Bronchial epithelial cell (primary cell): ENCODE data around the gene NAGPA. TPM values are rescaled to one million over a fixed set of nuclear protein-coding genes. Genes with fewer than 3 reads are reported as not detected.

Experiments
- DNase-seq: peaks from one replicate; pipeline ENCODE4 v3.0.0-alpha.2; 2010; ENCODE audit warnings: low read depth
- FAIRE-seq: peaks from 2 replicates; lab custom pipeline; 2011; peaks lifted over from hg19 to GRCh38; lab: Jason Lieb, UNC
- H3K27me3 ChIP-seq: 2 replicates; pipeline ENCODE4 v1.5.1; 2011; ENCODE audit warnings: low read length; ENCODE audit not compliant: control insufficient read depth, insufficient read depth
- H3K36me3 ChIP-seq: 2 replicates; pipeline ENCODE4 v1.5.1; 2011; ENCODE audit warnings: low read length; ENCODE audit not compliant: control insufficient read depth, insufficient read depth
- H3K4me3 ChIP-seq: 2 replicates; pipeline ENCODE4 v1.5.1; 2011; ENCODE audit warnings: mild to moderate bottlenecking, low read depth, low read length, control low read depth
- total RNA-seq: library from RNA; depleted of rRNA; stranded (reverse); fragments of >200 nt; gene quantifications from 2 replicates; pipeline ENCODE4 v1.2.1, GENCODE V29; 2014
- TF ChIP-seq, protein P1 (sequence below): IDR thresholded peaks from 2 replicates; pipeline ENCODE4 v1.5.1; 2011; ENCODE audit warnings: mild to moderate bottlenecking, moderate library complexity, low read length, control low read depth, inconsistent platforms; ENCODE audit not compliant: insufficient read depth, severe bottlenecking

The NAGPA gene
- total RNA-seq, 1 donor from 2014 or later: 9.7 TPM

DNA sequence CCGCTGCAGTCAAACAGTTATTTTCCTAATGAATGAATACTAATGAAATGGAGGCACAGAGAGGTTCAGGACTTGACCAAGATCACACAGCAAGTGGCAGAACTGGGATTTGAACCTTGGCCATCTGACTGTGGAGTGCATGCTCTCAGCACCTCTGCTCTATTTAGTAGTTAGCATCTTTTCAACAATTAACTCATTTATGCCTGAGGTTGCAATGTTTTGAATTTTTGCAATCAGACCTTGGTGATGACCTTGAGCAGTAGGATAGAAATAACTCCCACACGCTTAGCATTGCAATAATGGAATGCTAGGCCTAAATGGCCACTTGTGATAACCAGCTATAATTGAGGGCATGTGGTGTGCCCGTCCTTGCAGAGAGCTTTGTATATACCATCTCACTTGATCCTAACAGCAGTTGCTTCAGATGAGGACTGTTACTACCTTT, 31.0 kb downstream of the NAGPA start:
- FAIRE-seq (no peak), DNase-seq (no peak)
- no peaks in the 10 kb centered on the region for H3K27me3 ChIP-seq
- TF ChIP-seq, protein P1, sequence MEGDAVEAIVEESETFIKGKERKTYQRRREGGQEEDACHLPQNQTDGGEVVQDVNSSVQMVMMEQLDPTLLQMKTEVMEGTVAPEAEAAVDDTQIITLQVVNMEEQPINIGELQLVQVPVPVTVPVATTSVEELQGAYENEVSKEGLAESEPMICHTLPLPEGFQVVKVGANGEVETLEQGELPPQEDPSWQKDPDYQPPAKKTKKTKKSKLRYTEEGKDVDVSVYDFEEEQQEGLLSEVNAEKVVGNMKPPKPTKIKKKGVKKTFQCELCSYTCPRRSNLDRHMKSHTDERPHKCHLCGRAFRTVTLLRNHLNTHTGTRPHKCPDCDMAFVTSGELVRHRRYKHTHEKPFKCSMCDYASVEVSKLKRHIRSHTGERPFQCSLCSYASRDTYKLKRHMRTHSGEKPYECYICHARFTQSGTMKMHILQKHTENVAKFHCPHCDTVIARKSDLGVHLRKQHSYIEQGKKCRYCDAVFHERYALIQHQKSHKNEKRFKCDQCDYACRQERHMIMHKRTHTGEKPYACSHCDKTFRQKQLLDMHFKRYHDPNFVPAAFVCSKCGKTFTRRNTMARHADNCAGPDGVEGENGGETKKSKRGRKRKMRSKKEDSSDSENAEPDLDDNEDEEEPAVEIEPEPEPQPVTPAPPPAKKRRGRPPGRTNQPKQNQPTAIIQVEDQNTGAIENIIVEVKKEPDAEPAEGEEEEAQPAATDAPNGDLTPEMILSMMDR: no peak
- no peaks in the 10 kb centered on the region for H3K36me3 ChIP-seq
- H3K4me3 ChIP-seq: no peak overlapping the region

- Histone ChIP-seq H3K4me3 (no peak overlapping the region), H3K36me3 (no peaks in the 10 kb centered on the region), H3K27me3 (no peaks in the 10 kb centered on the region)
- TF ChIP-seq, protein P1: no peak
- no peak for FAIRE-seq
- no peak for DNase-seq
Observed at GRCh38 chr16:5001986-5002385, 31.7 kb downstream of the NAGPA start.

DNA sequence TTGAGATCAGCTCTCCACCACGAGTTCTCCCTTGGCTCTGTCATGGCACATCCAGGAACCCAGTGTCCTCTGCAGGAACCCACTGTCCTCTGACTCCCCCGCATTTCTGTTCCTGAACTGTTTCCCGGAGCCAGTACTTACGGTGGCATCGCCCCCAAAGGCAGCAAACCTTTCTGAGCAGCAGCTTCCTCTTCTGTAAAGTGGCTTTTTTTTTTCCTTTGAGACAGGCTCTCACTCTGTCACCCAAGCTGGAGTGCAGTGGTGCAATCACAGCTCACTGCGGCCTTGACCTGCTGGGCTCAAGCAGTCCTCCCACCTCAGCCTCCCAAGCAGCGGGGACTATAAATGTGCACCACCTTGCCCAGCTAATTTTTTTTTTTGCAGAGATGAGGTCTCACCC, 32.2 kb downstream of the NAGPA start:
- H3K36me3 ChIP-seq: no peaks in the 10 kb centered on the region
- TF ChIP-seq, protein P1: no peak
- DNase-seq: no peak
- H3K27me3 ChIP-seq: no peaks in the 10 kb centered on the region
- no peak for FAIRE-seq
- H3K4me3 ChIP-seq: no peak overlapping the region

DNA sequence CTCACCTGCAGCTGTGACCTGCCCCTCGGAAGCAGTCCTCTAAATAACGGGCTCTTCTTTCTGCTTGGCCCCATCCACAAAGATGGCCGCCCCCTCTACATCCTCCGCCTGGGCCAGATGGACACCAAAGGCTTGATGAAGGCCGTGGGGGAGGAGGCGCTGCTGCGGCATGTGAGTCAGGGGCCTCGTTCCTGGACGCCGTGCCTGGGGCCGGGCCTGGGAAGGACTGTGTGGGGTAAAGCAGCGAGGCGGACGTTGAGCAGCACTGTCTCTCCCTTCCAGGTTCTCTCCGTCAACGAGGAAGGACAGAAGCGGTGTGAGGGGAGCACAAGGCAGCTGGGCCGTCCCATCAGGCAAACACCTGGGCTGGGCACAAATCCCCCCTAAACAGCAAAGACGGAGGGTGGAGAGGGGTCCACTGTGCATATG, 33.1 kb downstream of the NAGPA start:
- Histone ChIP-seq H3K36me3 (no peaks in the 10 kb centered on the region), H3K27me3 (no peaks in the 10 kb centered on the region), H3K4me3 (no peak overlapping the region)
- FAIRE-seq (no peak), DNase-seq (no peak)
- TF ChIP-seq, protein P1: no peak

- H3K27me3 ChIP-seq: no peaks in the 10 kb centered on the region
- no peak for FAIRE-seq
- no peak overlapping the region for H3K4me3 ChIP-seq
- TF ChIP-seq, protein P1: no peak
- H3K36me3 ChIP-seq: no peaks in the 10 kb centered on the region
- DNase-seq: no peak
Observed at GRCh38 chr16:4994719-4995434, 38.9 kb downstream of the NAGPA start.
